ENCODE data around the gene SHLD3. TPM values are rescaled to one million over a fixed set of nuclear protein-coding genes. Genes with fewer than 3 reads are reported as not detected.
"Not testable (repeated sequence)": the region's sequence is repeated elsewhere in the genome, so short reads cannot be mapped to it uniquely, and the experiment has no call there.

Gene SHLD3
- total RNA-seq, 1 experiment from 2014 or later: 4.5 TPM

DNA sequence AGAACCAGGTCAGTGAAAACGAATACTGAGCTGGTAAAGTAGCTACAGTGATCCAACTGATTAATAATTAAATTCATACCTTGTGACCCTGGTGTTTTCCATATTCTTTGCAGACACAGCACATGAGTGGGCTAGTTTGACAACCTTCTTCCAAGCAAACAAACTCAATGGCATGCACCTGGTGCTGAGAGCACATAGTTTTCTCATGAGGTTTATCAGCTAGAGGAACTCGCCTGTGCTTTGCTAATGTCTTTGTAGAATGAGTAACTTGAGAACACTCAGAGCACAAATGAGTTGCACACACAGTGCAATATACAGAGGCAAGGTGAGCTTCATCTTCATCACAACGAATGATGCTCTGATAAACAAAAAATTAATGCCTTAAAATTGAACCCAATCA is 13.3 kb upstream of the SHLD3 start:
- DNase-seq (ENCODE audit: low spot score): no peak
- intact Hi-C loops (cut with micrococcal nuclease; ENCODE audit: unreplicated experiment): no loop called here
- Histone ChIP-seq H3K4me3 (ENCODE audit: low read depth, low read length, poor library complexity, severe bottlenecking) (no peak overlapping the region), H3K36me3 (ENCODE audit: insufficient read depth, low read length, poor library complexity, severe bottlenecking) (peaks cover 39% of the 10 kb centered on the region), H3K27ac (ENCODE audit: low read depth, low read length, poor library complexity, severe bottlenecking) (no peak overlapping the region), H3K9me3 (ENCODE audit: low read depth, low read length, poor library complexity, severe bottlenecking) (no peaks in the 10 kb centered on the region), H3K4me1 (ENCODE audit: insufficient read depth, low read length, poor library complexity, severe bottlenecking) (no peaks in the 10 kb centered on the region), H3K27me3 (replicated peaks; ENCODE audit: insufficient read depth, low read depth, low read length, poor library complexity) (no peaks in the 10 kb centered on the region)
- BruUV-seq (replicated peaks): no TSS peak
- CTCF ChIA-PET: no interaction called here
- no peak for TF ChIP-seq EZH2 (IDR thresholded peaks at IDR 0.05; ENCODE audit: borderline replicate concordance, low read depth, low read length, poor library complexity, severe bottlenecking)
- TF ChIP-seq, protein P1, sequence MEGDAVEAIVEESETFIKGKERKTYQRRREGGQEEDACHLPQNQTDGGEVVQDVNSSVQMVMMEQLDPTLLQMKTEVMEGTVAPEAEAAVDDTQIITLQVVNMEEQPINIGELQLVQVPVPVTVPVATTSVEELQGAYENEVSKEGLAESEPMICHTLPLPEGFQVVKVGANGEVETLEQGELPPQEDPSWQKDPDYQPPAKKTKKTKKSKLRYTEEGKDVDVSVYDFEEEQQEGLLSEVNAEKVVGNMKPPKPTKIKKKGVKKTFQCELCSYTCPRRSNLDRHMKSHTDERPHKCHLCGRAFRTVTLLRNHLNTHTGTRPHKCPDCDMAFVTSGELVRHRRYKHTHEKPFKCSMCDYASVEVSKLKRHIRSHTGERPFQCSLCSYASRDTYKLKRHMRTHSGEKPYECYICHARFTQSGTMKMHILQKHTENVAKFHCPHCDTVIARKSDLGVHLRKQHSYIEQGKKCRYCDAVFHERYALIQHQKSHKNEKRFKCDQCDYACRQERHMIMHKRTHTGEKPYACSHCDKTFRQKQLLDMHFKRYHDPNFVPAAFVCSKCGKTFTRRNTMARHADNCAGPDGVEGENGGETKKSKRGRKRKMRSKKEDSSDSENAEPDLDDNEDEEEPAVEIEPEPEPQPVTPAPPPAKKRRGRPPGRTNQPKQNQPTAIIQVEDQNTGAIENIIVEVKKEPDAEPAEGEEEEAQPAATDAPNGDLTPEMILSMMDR (conservative IDR thresholded peaks at IDR 0.05; ENCODE audit: low read depth, low read length): no peak
- POLR2A ChIA-PET (ENCODE audit: low non-redundant PET): no interaction called here

- no peak for DNase-seq (ENCODE audit: low spot score)
- no peak for TF ChIP-seq EZH2 (IDR thresholded peaks at IDR 0.05; ENCODE audit: borderline replicate concordance, low read depth, low read length, poor library complexity, severe bottlenecking)
- TF ChIP-seq, protein P1 (conservative IDR thresholded peaks at IDR 0.05; ENCODE audit: low read depth, low read length): no peak
- no peaks in the 10 kb centered on the region for H3K9me3 ChIP-seq (ENCODE audit: low read depth, low read length, poor library complexity, severe bottlenecking)
- peaks cover 31% of the 10 kb centered on the region for H3K36me3 ChIP-seq (ENCODE audit: insufficient read depth, low read length, poor library complexity, severe bottlenecking)
- no peak overlapping the region for H3K4me3 ChIP-seq (ENCODE audit: low read depth, low read length, poor library complexity, severe bottlenecking)
- intact Hi-C loops (cut with micrococcal nuclease; ENCODE audit: unreplicated experiment): no loop called here
- ChIA-PET CTCF (no interaction called here), POLR2A (ENCODE audit: low non-redundant PET) (no interaction called here)
- no peak overlapping the region for H3K27ac ChIP-seq (ENCODE audit: low read depth, low read length, poor library complexity, severe bottlenecking)
- no peaks in the 10 kb centered on the region for H3K27me3 ChIP-seq (replicated peaks; ENCODE audit: insufficient read depth, low read depth, low read length, poor library complexity)
- BruUV-seq (replicated peaks): no TSS peak
- no peaks in the 10 kb centered on the region for H3K4me1 ChIP-seq (ENCODE audit: insufficient read depth, low read length, poor library complexity, severe bottlenecking)
These were observed 12.4 kb upstream of the SHLD3 start for GRCh38 chr5:65612298-65612907.

DNA sequence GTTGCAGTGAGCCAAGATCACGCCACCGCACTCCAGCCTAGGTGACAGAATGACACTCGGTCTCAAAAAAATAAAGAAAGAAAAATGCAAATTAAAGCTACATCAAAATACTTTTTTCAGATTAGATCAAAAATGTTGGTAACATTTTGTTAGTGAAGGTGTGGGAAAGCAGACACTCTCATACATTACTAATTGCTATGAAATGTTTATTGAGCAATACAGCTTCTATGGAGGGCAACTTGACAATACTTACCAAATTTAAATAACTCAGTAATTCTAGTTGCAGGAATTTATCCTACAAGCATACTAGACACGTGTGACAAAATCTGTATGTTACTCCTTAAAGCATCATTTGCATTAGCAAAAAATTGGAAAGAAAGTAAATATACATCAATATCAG is 4.8 kb upstream of the SHLD3 start:
- H3K27me3 ChIP-seq (replicated peaks; ENCODE audit: insufficient read depth, low read depth, low read length, poor library complexity): no peaks in the 10 kb centered on the region
- intact Hi-C loops (cut with micrococcal nuclease; ENCODE audit: unreplicated experiment): loop anchor here (10.0 kb wide), 1 partner anchor 525 kb away; the partner anchor contains the start of gene SREK1
- POLR2A ChIA-PET (ENCODE audit: low non-redundant PET): no interaction called here
- H3K4me3 ChIP-seq (ENCODE audit: low read depth, low read length, poor library complexity, severe bottlenecking): no peak overlapping the region
- CTCF ChIA-PET: no interaction called here
- peaks cover 12% of the 10 kb centered on the region for H3K4me1 ChIP-seq (ENCODE audit: insufficient read depth, low read length, poor library complexity, severe bottlenecking)
- DNase-seq (ENCODE audit: low spot score): no peak
- no TSS peak for BruUV-seq (replicated peaks)
- no peaks in the 10 kb centered on the region for H3K9me3 ChIP-seq (ENCODE audit: low read depth, low read length, poor library complexity, severe bottlenecking)
- H3K36me3 ChIP-seq (ENCODE audit: insufficient read depth, low read length, poor library complexity, severe bottlenecking): no peaks in the 10 kb centered on the region
- H3K27ac ChIP-seq (ENCODE audit: low read depth, low read length, poor library complexity, severe bottlenecking): no peak overlapping the region
- no peak for TF ChIP-seq EZH2 (IDR thresholded peaks at IDR 0.05; ENCODE audit: borderline replicate concordance, low read depth, low read length, poor library complexity, severe bottlenecking)
- TF ChIP-seq, protein P1 (conservative IDR thresholded peaks at IDR 0.05; ENCODE audit: low read depth, low read length): no peak

GRCh38 chr5:65621961-65622360 is 2.9 kb upstream of the SHLD3 start:
- intact Hi-C loops (cut with micrococcal nuclease; ENCODE audit: unreplicated experiment): loop anchor here (10.0 kb wide), 1 partner anchor 523 kb away; the partner anchor contains the start of gene SREK1
- H3K36me3 ChIP-seq (ENCODE audit: insufficient read depth, low read length, poor library complexity, severe bottlenecking); POLR2A ChIA-PET (ENCODE audit: low non-redundant PET); DNase-seq (ENCODE audit: low spot score); CTCF ChIA-PET; H3K4me3 ChIP-seq (ENCODE audit: low read depth, low read length, poor library complexity, severe bottlenecking); BruUV-seq (replicated peaks); H3K9me3 ChIP-seq (ENCODE audit: low read depth, low read length, poor library complexity, severe bottlenecking); H3K27ac ChIP-seq (ENCODE audit: low read depth, low read length, poor library complexity, severe bottlenecking); H3K27me3 ChIP-seq (replicated peaks; ENCODE audit: insufficient read depth, low read depth, low read length, poor library complexity): not testable (repeated sequence)
- H3K4me1 ChIP-seq (ENCODE audit: insufficient read depth, low read length, poor library complexity, severe bottlenecking): peaks cover 12% of the 10 kb centered on the region
